Ishikawa (cell line): ENCODE data around the gene CAMK1G.

Source experiments
- CEBPB ChIP-seq: IDR thresholded peaks from 2 replicates; pipeline ENCODE4 v1.6.1; 2012
- CREB1 ChIP-seq: IDR thresholded peaks from 2 replicates; pipeline ENCODE4 v1.6.1; 2012; ENCODE audit warnings: low read depth
- EGR1 ChIP-seq: IDR thresholded peaks from 2 replicates; pipeline ENCODE4 v1.6.1; 2012
- EP300 ChIP-seq: IDR thresholded peaks from 2 replicates; pipeline ENCODE4 v1.6.1; 2012; ENCODE audit warnings: borderline replicate concordance
- FOXM1 ChIP-seq: IDR thresholded peaks from 2 replicates; pipeline ENCODE4 v1.6.1; 2012; ENCODE audit warnings: low read depth, borderline replicate concordance
- NFIC ChIP-seq: IDR thresholded peaks from 2 replicates; pipeline ENCODE4 v1.6.1; 2012
- RAD21 ChIP-seq: IDR thresholded peaks from 2 replicates; pipeline ENCODE4 v1.6.1; 2012; ENCODE audit warnings: low read depth
- TAF1 ChIP-seq: IDR thresholded peaks from 2 replicates; pipeline ENCODE4 v1.6.1; 2012; ENCODE audit warnings: low read depth, mild to moderate bottlenecking
- TCF12 ChIP-seq: IDR thresholded peaks from 2 replicates; pipeline ENCODE4 v1.6.1; 2012; ENCODE audit warnings: low read depth
- TEAD4 ChIP-seq: IDR thresholded peaks from 2 replicates; pipeline ENCODE4 v1.6.1; 2012
- YY1 ChIP-seq: IDR thresholded peaks from 2 replicates; pipeline ENCODE4 v1.6.1; 2012; ENCODE audit warnings: low read depth
- ZBTB7A ChIP-seq: IDR thresholded peaks from 2 replicates; pipeline ENCODE4 v1.6.1; 2012; ENCODE audit warnings: low read depth
- TF ChIP-seq, protein P1 (sequence below): IDR thresholded peaks from 2 replicates; pipeline ENCODE4 v1.6.1; 2012
- TF ChIP-seq, protein P2 (sequence below): IDR thresholded peaks from 2 replicates; pipeline ENCODE4 v1.6.1; 2012; ENCODE audit warnings: low read depth, mild to moderate bottlenecking
- TF ChIP-seq, protein P3 (sequence below): IDR thresholded peaks from 2 replicates; pipeline ENCODE4 v1.6.1; 2012

The CAMK1G gene

GRCh38 chr1:209544098-209544497 lies 39.4 kb upstream of the CAMK1G start:
- TF ChIP-seq EP300 (no peak), CEBPB (no peak), TCF12 (no peak), TAF1 (no peak)
- TF ChIP-seq, protein P1, sequence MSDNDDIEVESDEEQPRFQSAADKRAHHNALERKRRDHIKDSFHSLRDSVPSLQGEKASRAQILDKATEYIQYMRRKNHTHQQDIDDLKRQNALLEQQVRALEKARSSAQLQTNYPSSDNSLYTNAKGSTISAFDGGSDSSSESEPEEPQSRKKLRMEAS, result no peak
- TF ChIP-seq, protein P2, sequence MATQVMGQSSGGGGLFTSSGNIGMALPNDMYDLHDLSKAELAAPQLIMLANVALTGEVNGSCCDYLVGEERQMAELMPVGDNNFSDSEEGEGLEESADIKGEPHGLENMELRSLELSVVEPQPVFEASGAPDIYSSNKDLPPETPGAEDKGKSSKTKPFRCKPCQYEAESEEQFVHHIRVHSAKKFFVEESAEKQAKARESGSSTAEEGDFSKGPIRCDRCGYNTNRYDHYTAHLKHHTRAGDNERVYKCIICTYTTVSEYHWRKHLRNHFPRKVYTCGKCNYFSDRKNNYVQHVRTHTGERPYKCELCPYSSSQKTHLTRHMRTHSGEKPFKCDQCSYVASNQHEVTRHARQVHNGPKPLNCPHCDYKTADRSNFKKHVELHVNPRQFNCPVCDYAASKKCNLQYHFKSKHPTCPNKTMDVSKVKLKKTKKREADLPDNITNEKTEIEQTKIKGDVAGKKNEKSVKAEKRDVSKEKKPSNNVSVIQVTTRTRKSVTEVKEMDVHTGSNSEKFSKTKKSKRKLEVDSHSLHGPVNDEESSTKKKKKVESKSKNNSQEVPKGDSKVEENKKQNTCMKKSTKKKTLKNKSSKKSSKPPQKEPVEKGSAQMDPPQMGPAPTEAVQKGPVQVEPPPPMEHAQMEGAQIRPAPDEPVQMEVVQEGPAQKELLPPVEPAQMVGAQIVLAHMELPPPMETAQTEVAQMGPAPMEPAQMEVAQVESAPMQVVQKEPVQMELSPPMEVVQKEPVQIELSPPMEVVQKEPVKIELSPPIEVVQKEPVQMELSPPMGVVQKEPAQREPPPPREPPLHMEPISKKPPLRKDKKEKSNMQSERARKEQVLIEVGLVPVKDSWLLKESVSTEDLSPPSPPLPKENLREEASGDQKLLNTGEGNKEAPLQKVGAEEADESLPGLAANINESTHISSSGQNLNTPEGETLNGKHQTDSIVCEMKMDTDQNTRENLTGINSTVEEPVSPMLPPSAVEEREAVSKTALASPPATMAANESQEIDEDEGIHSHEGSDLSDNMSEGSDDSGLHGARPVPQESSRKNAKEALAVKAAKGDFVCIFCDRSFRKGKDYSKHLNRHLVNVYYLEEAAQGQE, result no peak

DNA sequence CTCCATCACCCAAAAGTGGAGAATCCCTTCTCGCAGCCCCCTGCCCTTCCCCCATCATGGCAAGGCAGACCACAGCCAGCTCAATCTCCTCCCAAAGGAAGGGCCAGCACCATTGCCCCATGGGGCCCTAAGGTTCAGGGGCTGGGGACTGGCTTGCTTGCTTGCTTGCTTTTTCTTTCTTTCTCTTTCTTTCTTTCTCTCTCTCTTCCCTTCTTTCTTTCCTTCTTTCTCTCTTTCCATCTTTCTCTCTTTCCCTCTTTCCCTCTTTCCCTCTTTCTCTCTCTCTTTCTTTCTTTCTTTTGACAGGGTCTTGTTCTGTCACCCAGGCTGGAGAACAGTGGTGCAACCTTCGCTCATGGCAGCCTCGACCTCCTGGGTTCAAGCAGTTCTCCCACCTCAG lies 38.1 kb upstream of the CAMK1G start:
- no peak for TF ChIP-seq NFIC
- no peak for TF ChIP-seq YY1
- TF ChIP-seq ZBTB7A, result no peak
- TF ChIP-seq, protein P1, result no peak
- TF ChIP-seq, protein P3, sequence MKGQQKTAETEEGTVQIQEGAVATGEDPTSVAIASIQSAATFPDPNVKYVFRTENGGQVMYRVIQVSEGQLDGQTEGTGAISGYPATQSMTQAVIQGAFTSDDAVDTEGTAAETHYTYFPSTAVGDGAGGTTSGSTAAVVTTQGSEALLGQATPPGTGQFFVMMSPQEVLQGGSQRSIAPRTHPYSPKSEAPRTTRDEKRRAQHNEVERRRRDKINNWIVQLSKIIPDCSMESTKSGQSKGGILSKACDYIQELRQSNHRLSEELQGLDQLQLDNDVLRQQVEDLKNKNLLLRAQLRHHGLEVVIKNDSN, result no peak
- no peak for TF ChIP-seq CEBPB
- TF ChIP-seq EP300, result no peak
- no peak for TF ChIP-seq TAF1
- no peak for TF ChIP-seq CREB1
- TF ChIP-seq EGR1, result no peak
- TF ChIP-seq FOXM1, result no peak
- no peak for TF ChIP-seq RAD21
- TF ChIP-seq TEAD4, result no peak
- TF ChIP-seq, protein P2, result no peak
- no peak for TF ChIP-seq TCF12

DNA sequence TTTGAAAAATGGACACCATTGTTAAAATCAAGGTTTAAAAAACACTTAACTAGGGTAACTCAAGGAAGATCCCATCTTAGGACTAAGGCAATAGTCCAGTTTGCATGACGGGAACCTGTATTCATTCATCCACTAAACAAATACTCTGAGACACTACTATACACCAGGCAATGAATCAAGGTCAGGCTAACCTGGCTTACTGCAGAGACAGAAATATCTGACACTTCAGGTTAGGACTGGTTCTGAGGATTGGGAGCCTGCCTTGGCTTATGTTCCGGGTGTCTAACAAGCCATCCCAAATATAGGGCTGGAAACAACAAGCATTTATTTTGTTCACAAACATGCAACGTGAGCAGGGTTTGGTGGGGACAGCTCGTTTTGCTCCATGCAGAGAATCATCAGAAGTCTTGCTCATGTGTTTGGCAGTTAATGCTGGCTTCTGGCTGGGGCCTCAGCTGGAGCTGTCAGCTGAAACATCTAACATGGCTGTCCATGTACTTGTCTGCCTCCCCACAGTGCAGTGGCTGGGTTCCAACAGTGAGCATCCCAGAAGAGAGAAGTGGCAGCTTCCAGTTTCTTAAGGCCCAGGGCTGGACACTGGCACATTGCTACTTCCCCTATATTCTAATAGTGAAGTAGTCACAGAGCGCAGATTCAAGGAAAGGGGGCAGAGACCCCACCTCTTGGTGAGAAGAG lies 37.0 kb upstream of the CAMK1G start:
- TF ChIP-seq, protein P1, result no peak
- TF ChIP-seq TEAD4, result no peak
- TF ChIP-seq EP300, result no peak
- no peak for TF ChIP-seq FOXM1
- TF ChIP-seq, protein P2, result no peak
- no peak for TF ChIP-seq RAD21
- TF ChIP-seq, protein P3, result no peak
- no peak for TF ChIP-seq EGR1
- no peak for TF ChIP-seq CEBPB

DNA sequence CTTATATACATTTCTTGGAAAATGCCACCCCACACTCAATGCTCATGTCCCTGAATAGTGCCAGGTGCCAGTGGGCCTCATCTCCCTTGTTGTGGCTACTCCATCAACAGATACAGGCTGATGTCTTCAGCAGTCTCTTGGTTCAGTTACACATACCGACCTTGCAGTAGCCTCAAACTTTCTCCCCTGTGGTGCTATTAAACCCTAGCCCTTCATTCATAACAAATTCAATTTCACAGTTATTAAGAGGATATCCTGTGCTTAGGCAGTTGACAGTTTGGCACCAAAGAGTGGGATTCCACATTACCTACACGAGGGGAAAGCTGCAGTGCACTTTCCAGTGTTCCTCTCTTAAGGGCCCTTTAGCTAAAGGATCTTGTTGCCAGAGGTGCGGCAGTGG lies 35.9 kb upstream of the CAMK1G start:
- TF ChIP-seq FOXM1 (no peak), TAF1 (no peak), CREB1 (no peak), EP300 (no peak), CEBPB (no peak), YY1 (no peak), RAD21 (no peak), EGR1 (no peak), TEAD4 (no peak), NFIC (no peak), TCF12 (no peak), ZBTB7A (no peak)
- TF ChIP-seq, protein P3, result no peak
- TF ChIP-seq, protein P1, result no peak
- TF ChIP-seq, protein P2, result no peak
